A172 (cell line): ENCODE data around the gene PRUNE1. TPM values are rescaled to one million over a fixed set of nuclear protein-coding genes. Genes with fewer than 3 reads are reported as not detected.
A peak's percentile ranks its signal among the peaks of the same experiment; 100 is the strongest.

Experiments
- DNase-seq: peaks from one replicate; pipeline ENCODE4 v3.0.0-alpha.2; 2015; ENCODE audit warnings: low spot score
- total RNA-seq: library from RNA; depleted of rRNA; stranded (reverse); fragments of >200 nt; shearing (Covaris generic); gene quantifications from 2 replicates; pipeline ENCODE4 v1.2.3, GENCODE V29; 2014; rRNA removed

The PRUNE1 gene
- total RNA-seq: 18.8 and 19.0 TPM in 2 replicates

GRCh38 chr1:151008244-151009205, at the start of gene PRUNE1:
Gene PRUNE1, plus strand, starts transcription at chr1:151008449. Its CDS starts 184 bp downstream, at chr1:151008633.
- peak; percentile 95 for DNase-seq

DNA sequence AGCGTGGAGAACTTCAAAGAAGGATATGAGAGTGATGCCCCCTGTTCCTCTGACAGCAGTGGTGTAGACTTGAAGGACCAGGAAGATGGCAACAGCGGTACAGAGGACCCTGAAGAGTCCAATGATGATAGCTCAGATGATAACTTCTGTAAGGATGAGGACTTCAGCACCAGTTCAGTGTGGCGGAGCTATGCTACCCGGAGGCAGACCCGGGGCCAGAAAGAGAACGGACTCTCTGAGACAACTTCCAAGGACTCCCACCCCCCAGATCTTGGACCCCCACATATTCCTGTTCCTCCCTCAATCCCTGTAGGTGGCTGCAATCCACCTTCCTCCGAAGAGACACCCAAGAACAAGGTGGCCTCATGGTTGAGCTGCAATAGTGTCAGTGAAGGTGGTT, 47.6 kb upstream of the PRUNE1 start:
- no peak for DNase-seq

DNA sequence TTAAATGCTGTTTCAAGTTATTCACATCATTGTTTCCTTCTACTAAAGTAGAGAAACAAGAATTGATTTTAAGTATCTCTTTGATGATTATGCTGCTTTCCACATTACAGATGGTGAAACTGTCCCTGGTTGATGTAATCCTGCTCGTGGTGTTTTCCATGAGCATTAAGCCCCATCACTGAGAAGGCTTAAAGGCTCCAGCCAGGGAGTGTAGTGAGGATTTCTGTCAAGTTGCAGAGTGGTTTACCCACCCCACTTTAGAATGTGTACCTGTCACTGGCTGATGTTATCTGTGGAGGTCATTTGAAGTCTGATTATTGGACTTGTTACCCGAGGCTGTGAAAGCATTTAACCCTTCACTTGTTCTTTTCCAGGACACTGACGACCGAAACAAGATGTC, 46.5 kb upstream of the PRUNE1 start:
- DNase-seq: no peak

DNA sequence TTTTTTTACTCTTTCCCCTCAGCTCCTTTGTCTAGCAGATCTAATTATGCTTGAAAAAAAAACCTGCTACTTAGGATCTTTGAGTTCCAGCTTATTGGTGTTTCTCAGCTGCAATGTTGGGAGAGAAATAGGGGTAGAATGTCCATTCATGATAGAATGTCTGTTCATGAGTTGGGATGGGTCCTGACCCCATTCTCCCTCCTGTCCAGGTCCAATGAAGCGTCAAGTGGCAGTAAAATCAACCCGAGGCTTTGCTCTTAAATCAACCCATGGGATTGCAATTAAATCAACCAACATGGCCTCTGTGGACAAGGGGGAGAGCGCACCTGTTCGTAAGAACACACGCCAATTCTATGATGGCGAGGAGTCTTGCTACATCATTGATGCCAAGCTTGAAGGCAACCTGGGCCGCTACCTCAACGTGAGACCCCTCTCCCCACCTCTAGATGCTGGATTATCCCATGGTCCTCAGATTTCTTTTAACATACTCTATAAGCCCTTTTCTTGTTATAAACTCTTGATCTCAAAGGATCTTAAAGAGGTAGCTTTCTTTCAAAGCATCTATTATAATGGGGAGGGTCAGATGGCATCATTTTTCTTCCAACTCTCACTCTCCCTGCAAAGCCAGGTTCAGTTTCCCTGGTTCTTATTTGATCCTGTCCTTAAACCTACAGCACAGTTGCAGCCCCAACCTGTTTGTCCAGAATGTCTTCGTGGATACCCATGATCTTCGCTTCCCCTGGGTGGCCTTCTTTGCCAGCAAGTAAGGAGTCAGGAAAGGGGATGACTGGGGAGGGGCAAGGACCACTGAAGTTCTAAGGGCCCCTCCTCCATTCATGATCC, 44.7 kb upstream of the PRUNE1 start:
- no peak for DNase-seq

- DNase-seq: no peak
Measured at GRCh38 chr1:150964164-150964489, 44.1 kb upstream of the PRUNE1 start.

DNA sequence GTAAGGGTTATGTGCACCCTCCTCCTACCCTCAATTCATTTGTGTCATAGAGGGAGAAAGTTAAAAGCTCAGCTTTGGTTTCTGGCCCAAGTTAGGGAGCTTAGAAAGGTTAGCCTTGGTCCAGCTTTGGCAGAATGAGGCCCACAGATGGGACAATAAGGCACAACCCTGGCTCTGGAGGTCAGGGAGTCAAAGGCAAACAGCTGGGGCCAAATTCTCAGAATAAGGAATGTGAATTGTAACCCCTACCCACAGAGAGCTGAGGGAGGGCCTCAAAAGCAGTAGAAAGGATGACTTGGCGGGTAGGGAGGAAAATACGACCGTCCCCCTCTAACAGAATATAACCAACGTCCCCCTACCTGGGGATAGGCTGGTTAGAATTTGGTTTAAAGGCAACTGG, 42.6 kb upstream of the PRUNE1 start:
- DNase-seq: no peak

GRCh38 chr1:150966011-150966410, 42.2 kb upstream of the PRUNE1 start:
- no peak for DNase-seq

- no peak for DNase-seq
Measured at GRCh38 chr1:150967936-150968335, 40.3 kb upstream of the PRUNE1 start.

DNA sequence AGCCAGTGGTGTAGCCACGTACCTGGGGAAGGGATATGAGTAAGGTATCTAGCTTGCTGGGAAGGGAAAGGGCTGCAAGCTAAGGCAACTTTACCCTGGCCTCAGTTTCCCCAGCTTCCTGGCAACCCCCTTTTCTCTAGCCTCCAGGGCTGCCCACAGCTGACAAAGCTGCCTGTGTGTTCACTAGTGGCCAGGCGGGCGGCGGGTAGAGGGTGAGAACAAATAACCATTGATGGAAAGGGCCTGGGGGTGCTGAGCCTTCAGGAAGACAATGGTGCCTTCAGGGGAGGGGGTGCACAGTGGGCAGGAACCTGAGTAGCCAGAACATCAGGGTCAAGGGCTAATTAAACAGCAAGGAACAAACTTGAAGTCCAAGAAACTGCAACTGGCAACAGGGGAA, 39.8 kb upstream of the PRUNE1 start:
- no peak for DNase-seq

- DNase-seq: no peak
Measured at GRCh38 chr1:150969626-150970025, 38.6 kb upstream of the PRUNE1 start.

GRCh38 chr1:150970808-150971582, 37.3 kb upstream of the PRUNE1 start:
- DNase-seq: peak; percentile 53

DNA sequence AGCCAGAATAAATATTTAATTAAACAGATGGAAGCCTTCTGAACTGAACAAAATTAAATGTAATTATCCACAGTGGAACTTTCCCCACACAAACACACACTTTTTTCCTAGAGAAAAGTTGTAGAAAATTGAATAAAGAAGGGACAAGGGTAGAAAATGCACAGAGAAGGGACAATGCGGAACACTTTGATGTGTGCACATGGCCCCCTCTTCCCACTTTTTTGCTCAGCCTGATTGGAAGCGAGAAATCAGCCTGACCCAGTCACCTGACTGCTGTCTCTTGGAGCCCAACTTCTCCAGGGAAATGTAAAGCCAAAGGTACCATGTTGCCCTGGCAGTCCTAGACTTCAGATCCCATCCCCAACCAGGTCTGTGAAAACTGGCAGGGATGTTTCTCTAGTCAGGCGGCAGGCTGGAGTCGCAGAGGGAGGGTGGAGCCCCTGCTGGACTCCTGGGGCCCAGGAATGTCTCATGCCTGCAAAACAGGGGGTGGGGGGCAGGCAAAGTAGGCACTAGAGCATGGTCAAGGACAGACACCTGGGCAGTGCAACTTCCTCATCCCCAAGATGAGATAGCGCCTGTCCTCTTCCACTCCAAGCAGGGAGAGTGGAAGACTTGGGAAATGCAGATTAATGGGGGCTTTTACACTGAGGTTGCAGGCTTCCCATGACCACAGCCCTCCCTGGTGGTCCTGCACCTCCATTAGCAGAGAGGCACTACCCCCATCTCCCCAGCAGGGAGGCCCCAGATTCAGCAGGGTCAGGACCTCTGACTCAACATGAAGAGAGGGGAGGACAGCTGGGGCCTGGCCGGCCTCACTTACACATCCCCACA, 36.4 kb upstream of the PRUNE1 start:
- peak; percentile 64 for DNase-seq

GRCh38 chr1:150972417-150972940, 35.8 kb upstream of the PRUNE1 start:
- DNase-seq: no peak

DNA sequence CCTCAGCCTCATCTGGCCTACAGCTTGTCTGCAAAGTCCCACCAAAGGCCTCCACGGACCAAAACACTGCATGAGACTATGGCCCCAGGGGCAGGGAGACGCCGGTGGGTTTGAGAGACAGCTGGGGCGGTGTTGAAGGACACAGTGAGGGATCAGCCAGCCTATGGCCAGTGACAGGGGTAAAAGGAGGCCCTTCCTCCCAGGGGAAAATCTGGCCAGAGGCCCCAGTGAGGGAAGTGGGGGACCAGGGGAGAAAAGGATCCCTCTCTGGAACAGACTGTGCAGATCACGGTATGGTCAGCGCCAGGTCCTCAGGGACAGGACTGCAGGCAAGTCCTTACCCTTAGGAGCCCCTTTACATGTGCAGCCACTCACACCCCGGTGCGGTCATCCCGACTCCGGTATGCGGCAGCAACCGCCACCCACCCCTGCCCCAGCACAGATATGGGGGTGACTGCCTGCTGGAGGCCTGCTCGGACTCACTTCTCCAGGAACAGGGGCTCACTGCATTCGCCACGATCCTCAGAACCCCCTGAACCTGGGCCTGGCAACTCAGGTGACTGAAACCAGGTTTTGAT, 34.9 kb upstream of the PRUNE1 start:
- no peak for DNase-seq

DNA sequence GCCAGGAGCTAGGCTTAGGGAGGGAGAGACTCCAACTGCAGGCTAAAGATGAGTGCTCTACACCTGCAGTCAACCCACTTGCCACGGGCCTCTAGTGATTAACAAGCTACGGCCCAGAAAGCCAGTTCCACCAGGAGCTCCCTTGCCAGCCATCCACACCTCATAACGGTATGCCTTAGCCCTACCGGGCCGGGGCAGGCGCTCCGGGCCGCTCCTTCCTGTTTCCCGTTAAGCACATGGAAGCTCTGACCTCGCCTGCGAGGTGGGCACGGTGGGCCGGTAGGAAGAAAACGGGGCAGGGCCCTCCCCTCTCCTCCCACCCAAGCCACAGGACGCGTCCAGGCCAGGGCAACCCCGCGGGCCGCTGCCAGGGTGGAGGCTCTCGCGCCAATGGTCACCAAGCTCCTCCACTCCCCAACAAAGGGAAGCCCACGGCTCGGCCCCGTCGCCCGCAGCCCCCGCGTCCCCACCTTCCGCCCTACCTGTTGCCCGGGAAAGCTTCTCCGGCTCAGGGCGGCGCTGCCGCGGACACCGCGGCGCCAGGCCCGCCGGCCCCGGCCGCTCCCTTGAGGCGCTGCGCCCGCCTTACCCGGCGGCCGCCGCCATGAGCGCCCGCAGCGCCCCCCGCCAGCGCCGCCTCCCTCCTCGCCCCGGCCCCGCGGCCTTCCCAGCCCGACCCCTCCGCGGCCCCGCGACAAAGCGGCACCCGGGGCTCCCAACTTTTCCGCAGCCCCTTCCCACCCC, 34.2 kb upstream of the PRUNE1 start:
- peak; percentile 51 for DNase-seq

- peak; percentile 60 for DNase-seq
Measured at GRCh38 chr1:150974580-150975478, 33.4 kb upstream of the PRUNE1 start, which contains the start of gene CERS2. Gene CERS2, minus strand, starts transcription at chr1:150974835. Its CDS starts 5,745 bp downstream, at chr1:150969090.

DNA sequence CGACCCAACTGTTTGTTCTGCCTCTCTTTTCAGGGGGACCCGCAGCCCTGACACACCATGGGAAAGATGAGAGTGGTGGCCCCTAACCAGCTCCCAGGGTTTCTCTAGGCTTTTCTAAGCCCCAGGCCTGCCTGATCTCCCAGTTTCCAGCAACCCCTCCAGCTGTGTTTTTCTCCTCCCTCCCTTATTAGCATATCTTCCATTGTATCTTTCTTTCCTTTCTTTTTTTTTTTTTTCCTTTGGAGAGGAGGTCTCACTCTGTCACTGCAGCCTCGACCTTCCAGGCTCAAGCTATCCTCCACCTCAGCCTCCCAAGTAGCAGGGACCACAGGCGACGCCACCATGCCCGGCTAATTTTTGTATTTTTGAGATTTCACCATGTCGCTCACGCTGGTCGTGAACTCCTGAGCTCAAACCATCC, 31.8 kb upstream of the PRUNE1 start:
- no peak for DNase-seq
